ENCODE measurements around the gene HPCAL4. TPM values are rescaled to one million over a fixed set of nuclear protein-coding genes. Genes with fewer than 3 reads are reported as not detected.

HPCAL4 gene
- total RNA-seq, 1 donor from 2014 or later: 0.06 TPM

GRCh38 chr1:39656391-39656790 lies 34.8 kb downstream of the HPCAL4 start:
- no peak for TF ChIP-seq CTCF (conservative IDR thresholded peaks at IDR 0.05; ENCODE audit: low read depth, low read length)
- no peak overlapping the region for H3K4me3 ChIP-seq (ENCODE audit: low read depth, low read length)
- no peak for DNase-seq (ENCODE audit: low read depth)

- no peak for DNase-seq (ENCODE audit: low read depth)
- no peak for TF ChIP-seq CTCF (conservative IDR thresholded peaks at IDR 0.05; ENCODE audit: low read depth, low read length)
- H3K4me3 ChIP-seq (ENCODE audit: low read depth, low read length): no peak overlapping the region
Observed at GRCh38 chr1:39655578-39656268, 35.5 kb downstream of the HPCAL4 start.

GRCh38 chr1:39654291-39654690 lies 36.9 kb downstream of the HPCAL4 start:
- H3K4me3 ChIP-seq (ENCODE audit: low read depth, low read length): no peak overlapping the region
- DNase-seq (ENCODE audit: low read depth): no peak
- no peak for TF ChIP-seq CTCF (conservative IDR thresholded peaks at IDR 0.05; ENCODE audit: low read depth, low read length)

GRCh38 chr1:39653546-39654031 lies 37.6 kb downstream of the HPCAL4 start:
- no peak for DNase-seq (ENCODE audit: low read depth)
- no peak overlapping the region for H3K4me3 ChIP-seq (ENCODE audit: low read depth, low read length)
- TF ChIP-seq CTCF (conservative IDR thresholded peaks at IDR 0.05; ENCODE audit: low read depth, low read length): peak; percentile 82

GRCh38 chr1:39652554-39652953 lies 38.7 kb downstream of the HPCAL4 start:
- TF ChIP-seq CTCF (conservative IDR thresholded peaks at IDR 0.05; ENCODE audit: low read depth, low read length): no peak
- H3K4me3 ChIP-seq (ENCODE audit: low read depth, low read length): no peak overlapping the region
- no peak for DNase-seq (ENCODE audit: low read depth)

- TF ChIP-seq CTCF (conservative IDR thresholded peaks at IDR 0.05; ENCODE audit: low read depth, low read length): no peak
- H3K4me3 ChIP-seq (ENCODE audit: low read depth, low read length): no peak overlapping the region
Observed at GRCh38 chr1:39652105-39652504, 39.1 kb downstream of the HPCAL4 start.

GRCh38 chr1:39650431-39650830 lies 40.8 kb downstream of the HPCAL4 start:
- TF ChIP-seq CTCF (conservative IDR thresholded peaks at IDR 0.05; ENCODE audit: low read depth, low read length): no peak
- no peak for DNase-seq (ENCODE audit: low read depth)
- H3K4me3 ChIP-seq (ENCODE audit: low read depth, low read length): no peak overlapping the region

More at GRCh38 chr1:39652105-39652504, 39.1 kb downstream of the HPCAL4 start:
- no peak for DNase-seq (ENCODE audit: low read depth)
